H9 (cell line): ENCODE data around the gene GALNS. TPM values are rescaled to one million over a fixed set of nuclear protein-coding genes. Genes with fewer than 3 reads are reported as not detected.
A peak's percentile ranks its signal among the peaks of the same experiment; 100 is the strongest.

ENCODE experiments used
- DNase-seq: peaks from one replicate; pipeline ENCODE4 v3.0.0-alpha.2; 2017
- H2AFZ ChIP-seq: one replicate; pipeline ENCODE4 v1.6.1; 2013; ENCODE audit warnings: mild to moderate bottlenecking, low read length, control low read depth, moderate library complexity
- H2AK5ac ChIP-seq: 2 replicates; pipeline ENCODE4 v1.6.1; 2013; ENCODE audit warnings: low read length, control low read depth, mixed read lengths; ENCODE audit not compliant: insufficient read length
- H2BK120ac ChIP-seq: one replicate; pipeline ENCODE4 v1.6.1; 2013; ENCODE audit warnings: low read depth, mild to moderate bottlenecking, low read length, control low read depth, inconsistent platforms; ENCODE audit not compliant: poor library complexity, severe bottlenecking
- H2BK12ac ChIP-seq: 2 replicates; pipeline ENCODE4 v1.6.1; 2013; ENCODE audit warnings: low read length, control low read depth, mixed read lengths, low read depth; ENCODE audit not compliant: insufficient read length
- H2BK15ac ChIP-seq: 2 replicates; pipeline ENCODE4 v1.6.1; 2013; ENCODE audit warnings: low read depth, low read length, control low read depth
- H2BK20ac ChIP-seq: one replicate; pipeline ENCODE4 v1.6.1; 2013; ENCODE audit warnings: low read depth, mild to moderate bottlenecking, low read length, control low read depth, inconsistent platforms; ENCODE audit not compliant: poor library complexity, severe bottlenecking
- H2BK5ac ChIP-seq: 2 replicates; pipeline ENCODE4 v1.6.1; 2013; ENCODE audit warnings: low read length, control low read depth, mixed read lengths; ENCODE audit not compliant: insufficient read length
- H3K14ac ChIP-seq: 2 replicates; pipeline ENCODE4 v1.6.1; 2013; ENCODE audit warnings: low read length, control low read depth; ENCODE audit not compliant: insufficient read depth
- H3K18ac ChIP-seq: 2 replicates; pipeline ENCODE4 v1.6.1; 2013; ENCODE audit warnings: low read depth, mild to moderate bottlenecking, mixed read lengths, low read length, control low read depth; ENCODE audit not compliant: insufficient read length
- H3K23ac ChIP-seq: 2 replicates; pipeline ENCODE4 v1.6.1; 2013; ENCODE audit warnings: low read length, control low read depth, mixed read lengths, low read depth; ENCODE audit not compliant: insufficient read length
- H3K23me2 ChIP-seq: 2 replicates; pipeline ENCODE4 v1.6.1; 2013; ENCODE audit warnings: low read depth, mild to moderate bottlenecking, mixed read lengths, low read length, control low read depth; ENCODE audit not compliant: insufficient read length, poor library complexity, severe bottlenecking
- H3K27ac ChIP-seq: 2 replicates; pipeline ENCODE4 v1.5.1; 2013; ENCODE audit warnings: low read length, control low read depth, mixed read lengths, low read depth; ENCODE audit not compliant: insufficient read length
- H3K27me3 ChIP-seq: 2 replicates; pipeline ENCODE4 v1.6.1; 2013; ENCODE audit warnings: low read length, control low read depth, inconsistent platforms; ENCODE audit not compliant: insufficient read depth
- H3K4ac ChIP-seq: 2 replicates; pipeline ENCODE4 v1.6.1; 2013; ENCODE audit warnings: low read depth, mild to moderate bottlenecking, control low read depth, inconsistent platforms, low read length, moderate library complexity
- H3K4me1 ChIP-seq: 2 replicates; pipeline ENCODE4 v1.6.1; 2013; ENCODE audit warnings: low read length, control low read depth, inconsistent platforms; ENCODE audit not compliant: insufficient read depth
- H3K4me2 ChIP-seq: 2 replicates; pipeline ENCODE4 v1.6.1; 2013; ENCODE audit warnings: low read length, control low read depth, mixed read lengths; ENCODE audit not compliant: insufficient read length, insufficient read depth
- H3K56ac ChIP-seq: 2 replicates; pipeline ENCODE4 v1.6.1; 2013; ENCODE audit warnings: low read depth, mild to moderate bottlenecking, mixed read lengths, low read length, control low read depth; ENCODE audit not compliant: insufficient read length
- H3K79me1 ChIP-seq: 2 replicates; pipeline ENCODE4 v1.6.1; 2013; ENCODE audit warnings: low read depth, mild to moderate bottlenecking, moderate library complexity, low read length, control low read depth, inconsistent platforms; ENCODE audit not compliant: insufficient read depth, poor library complexity, severe bottlenecking
- H3K79me2 ChIP-seq: 2 replicates; pipeline ENCODE4 v1.6.1; 2013; ENCODE audit warnings: low read length, control low read depth, inconsistent platforms; ENCODE audit not compliant: insufficient read depth
- H3K9ac ChIP-seq: 2 replicates; pipeline ENCODE4 v1.6.1; 2013; ENCODE audit warnings: low read length, control low read depth, mixed read lengths; ENCODE audit not compliant: insufficient read length; ENCODE audit errors: extremely low read depth
- H3K9me3 ChIP-seq: one replicate; pipeline ENCODE4 v1.6.1; 2013; ENCODE audit warnings: low read depth, low read length, inconsistent platforms; ENCODE audit not compliant: control insufficient read depth
- H3T11ph ChIP-seq: one replicate; pipeline ENCODE4 v1.6.1; 2013; ENCODE audit warnings: mild to moderate bottlenecking, low read length, control low read depth, inconsistent platforms
- H4K20me1 ChIP-seq: one replicate; pipeline ENCODE4 v1.6.1; 2013; ENCODE audit not compliant: control insufficient read depth, insufficient read length, insufficient read depth
- H4K5ac ChIP-seq: 2 replicates; pipeline ENCODE4 v1.6.1; 2013; ENCODE audit warnings: low read depth, mild to moderate bottlenecking, mixed read lengths, low read length, control low read depth; ENCODE audit not compliant: insufficient read length
- H4K8ac ChIP-seq: replicated peaks from 2 replicates; pipeline ENCODE4 v1.6.1; 2013; ENCODE audit warnings: low read length, control low read depth, mixed read lengths, low read depth; ENCODE audit not compliant: insufficient read length
- H4K91ac ChIP-seq: 2 replicates; pipeline ENCODE4 v1.6.1; 2013; ENCODE audit warnings: low read depth, mild to moderate bottlenecking, moderate library complexity, mixed read lengths, low read length, control low read depth; ENCODE audit not compliant: insufficient read length
- H3K27ac Mint-ChIP-seq, 3 experiments: 2 replicates in 2 of 3; 3 replicates in 1 of 3; pipeline ENCODE4 v1.8.0; 2020 to 2021; ENCODE audit warnings: mixed read lengths in 3 of 3, mild to moderate bottlenecking in 1 of 3, moderate library complexity in 1 of 3
- H3K27me3 Mint-ChIP-seq: 2 replicates; pipeline ENCODE4 v1.8.0; 2021; ENCODE audit warnings: low read depth, mild to moderate bottlenecking, moderate library complexity, mixed read lengths
- H3K36me3 Mint-ChIP-seq, 3 experiments: 2 replicates in 2 of 3; 3 replicates in 1 of 3; pipeline ENCODE4 v1.8.0; 2020 to 2021; ENCODE audit warnings: low read depth in 3 of 3, mixed read lengths in 3 of 3; ENCODE audit not compliant: insufficient read depth in 1 of 3
- H3K4me1 Mint-ChIP-seq, 2 experiments: 2 replicates each; pipeline ENCODE4 v1.8.0; 2020; ENCODE audit warnings: mixed read lengths in 2 of 2
- H3K4me3 Mint-ChIP-seq, 2 experiments: 2 replicates in 1 of 2; 3 replicates in 1 of 2; pipeline ENCODE4 v1.8.0; 2020 to 2021; ENCODE audit warnings: mild to moderate bottlenecking in 2 of 2, mixed read lengths in 2 of 2, moderate library complexity in 1 of 2
- H3K9me3 Mint-ChIP-seq, 2 experiments: 2 replicates in 1 of 2; 3 replicates in 1 of 2; pipeline ENCODE4 v1.8.0; 2020; ENCODE audit warnings: mild to moderate bottlenecking in 2 of 2, mixed read lengths in 2 of 2, moderate library complexity in 1 of 2
- WGBS: extraction: QIAGEN DNeasy Blood & Tissue Kit; methylation state at CpG from one replicate; pipeline ENCODE4 v1.1.7; 2013; ENCODE audit warnings: missing lambda C conversion rate, low lambda C conversion rate, mixed read lengths; ENCODE audit not compliant: insufficient read length; ENCODE audit errors: extremely low coverage; 5-methylcytosine and 5-hydroxymethylcytosine counted together
- total RNA-seq: library from RNA; stranded (reverse); gene quantifications from 2 replicates; pipeline ENCODE4 v1.2.1, GENCODE V29; 2021
- TF ChIP-seq, protein P1 (sequence below): fragments of 200-600 bp; sonication (generic); conservative IDR thresholded peaks from 3 replicates; pipeline ENCODE4 v1.8.0; 2021; ENCODE audit warnings: antibody characterized with exemption, mild to moderate bottlenecking

The GALNS gene
- total RNA-seq, 1 experiment from 2014 or later: 20.3 TPM

DNA sequence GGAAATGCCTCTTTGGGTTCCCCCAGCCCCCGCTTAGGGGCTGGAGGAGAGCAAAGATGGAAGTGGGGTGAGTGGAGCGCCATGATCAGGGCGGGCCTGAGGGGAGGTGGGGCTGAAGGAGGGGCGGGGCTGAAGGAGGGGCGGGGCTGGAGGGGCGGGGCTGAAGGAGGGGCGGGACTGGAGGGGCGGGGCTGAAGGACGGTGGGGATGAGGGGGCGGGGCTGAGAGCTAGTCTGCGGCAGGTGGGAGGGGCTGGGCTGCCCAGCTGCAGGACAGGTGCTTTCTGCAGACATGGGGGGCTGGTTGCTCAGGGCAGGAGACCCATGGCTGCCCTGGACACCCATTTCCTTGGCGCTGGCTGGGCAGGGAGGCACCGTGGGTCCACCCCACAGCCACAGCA, 48.8 kb upstream of the GALNS start:
- no peaks in the 10 kb centered on the region for H3K9me3 Mint-ChIP-seq
- no peak overlapping the region for H2BK120ac ChIP-seq
- H3K79me1 ChIP-seq: no peaks in the 10 kb centered on the region

More for the DNA sequence above, 48.8 kb upstream of the GALNS start:
- Histone ChIP-seq H4K20me1 (no peaks in the 10 kb centered on the region), H4K91ac (no peak overlapping the region), H3K9me3 (no peaks in the 10 kb centered on the region), H3K23ac (no peak overlapping the region), H3K4me2 (no peak overlapping the region), H2BK20ac (no peak overlapping the region), H4K8ac (no peak overlapping the region), H3K4me1 (no peaks in the 10 kb centered on the region), H2BK5ac (no peak overlapping the region), H2AFZ (no peak overlapping the region), H3T11ph (no peak overlapping the region), H3K27me3 (no peaks in the 10 kb centered on the region), H3K4ac (no peak overlapping the region), H3K56ac (no peak overlapping the region), H2BK12ac (no peak overlapping the region), H3K18ac (no peak overlapping the region), H3K9ac (no peak overlapping the region), H3K14ac (no peak overlapping the region), H2BK15ac (no peak overlapping the region), H2AK5ac (no peak overlapping the region), H4K5ac (no peak overlapping the region), H3K27ac (no peak overlapping the region), H3K79me2 (no peaks in the 10 kb centered on the region), H3K23me2 (no peaks in the 10 kb centered on the region)
- WGBS: no CpG with 5 or more reads among the region's 13 CpGs
- peak; percentile 76 for DNase-seq
- Mint-ChIP-seq H3K4me1 (peaks cover 6 to 18% of the 10 kb centered on the region in 2 experiments; a peak in 3 of 4 replicates), H3K27ac (no peak overlapping the region), H3K27me3 (no peaks in the 10 kb centered on the region; the same call in none of the 2 replicates), H3K4me3 (no peak overlapping the region; a peak in 1 of 5 replicates), H3K36me3 (no peaks in the 10 kb centered on the region)
- TF ChIP-seq, protein P1, sequence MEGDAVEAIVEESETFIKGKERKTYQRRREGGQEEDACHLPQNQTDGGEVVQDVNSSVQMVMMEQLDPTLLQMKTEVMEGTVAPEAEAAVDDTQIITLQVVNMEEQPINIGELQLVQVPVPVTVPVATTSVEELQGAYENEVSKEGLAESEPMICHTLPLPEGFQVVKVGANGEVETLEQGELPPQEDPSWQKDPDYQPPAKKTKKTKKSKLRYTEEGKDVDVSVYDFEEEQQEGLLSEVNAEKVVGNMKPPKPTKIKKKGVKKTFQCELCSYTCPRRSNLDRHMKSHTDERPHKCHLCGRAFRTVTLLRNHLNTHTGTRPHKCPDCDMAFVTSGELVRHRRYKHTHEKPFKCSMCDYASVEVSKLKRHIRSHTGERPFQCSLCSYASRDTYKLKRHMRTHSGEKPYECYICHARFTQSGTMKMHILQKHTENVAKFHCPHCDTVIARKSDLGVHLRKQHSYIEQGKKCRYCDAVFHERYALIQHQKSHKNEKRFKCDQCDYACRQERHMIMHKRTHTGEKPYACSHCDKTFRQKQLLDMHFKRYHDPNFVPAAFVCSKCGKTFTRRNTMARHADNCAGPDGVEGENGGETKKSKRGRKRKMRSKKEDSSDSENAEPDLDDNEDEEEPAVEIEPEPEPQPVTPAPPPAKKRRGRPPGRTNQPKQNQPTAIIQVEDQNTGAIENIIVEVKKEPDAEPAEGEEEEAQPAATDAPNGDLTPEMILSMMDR: no peak
